GM10847 (cell line): ENCODE measurements around the gene EEPD1.

Experiments used
- POLR2A ChIP-seq: IDR thresholded peaks from 2 replicates; pipeline ENCODE4 v1.6.1; 2011; ENCODE audit not compliant: insufficient read length; ENCODE audit errors: extremely low read depth

Gene EEPD1

DNA sequence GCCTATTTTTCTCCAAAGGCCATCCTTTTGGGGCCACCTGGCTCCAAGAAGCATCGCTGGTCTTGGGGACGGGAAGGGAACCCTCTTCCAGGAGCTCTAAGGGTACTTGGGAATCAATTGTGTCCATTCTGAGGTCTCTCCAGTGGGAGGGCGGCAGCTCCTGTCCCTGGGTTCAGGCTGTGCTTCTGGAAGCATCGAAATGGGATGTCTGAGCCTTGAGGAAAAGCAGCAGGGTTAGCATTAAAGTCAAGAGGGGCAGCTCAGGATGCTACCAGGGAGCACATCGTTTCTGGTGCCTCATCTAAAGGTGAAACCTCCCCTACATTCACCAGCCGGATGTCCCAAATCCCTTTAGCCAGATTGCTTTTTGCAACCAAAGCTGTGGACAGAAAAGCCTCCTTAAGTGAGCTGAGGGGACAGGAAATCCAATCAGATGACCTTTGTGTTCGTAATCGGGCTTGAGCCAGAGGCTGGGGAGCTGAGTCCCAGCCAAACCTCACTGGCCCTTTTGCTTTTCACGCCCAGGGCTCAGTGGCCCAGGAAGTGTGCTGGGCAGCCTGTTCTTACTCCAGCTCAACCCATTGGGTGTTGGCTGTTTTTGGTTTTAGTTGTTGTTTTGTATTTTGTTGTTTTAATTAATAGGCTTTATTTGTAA, 147.8 kb downstream of the EEPD1 start:
- no peak for TF ChIP-seq POLR2A

DNA sequence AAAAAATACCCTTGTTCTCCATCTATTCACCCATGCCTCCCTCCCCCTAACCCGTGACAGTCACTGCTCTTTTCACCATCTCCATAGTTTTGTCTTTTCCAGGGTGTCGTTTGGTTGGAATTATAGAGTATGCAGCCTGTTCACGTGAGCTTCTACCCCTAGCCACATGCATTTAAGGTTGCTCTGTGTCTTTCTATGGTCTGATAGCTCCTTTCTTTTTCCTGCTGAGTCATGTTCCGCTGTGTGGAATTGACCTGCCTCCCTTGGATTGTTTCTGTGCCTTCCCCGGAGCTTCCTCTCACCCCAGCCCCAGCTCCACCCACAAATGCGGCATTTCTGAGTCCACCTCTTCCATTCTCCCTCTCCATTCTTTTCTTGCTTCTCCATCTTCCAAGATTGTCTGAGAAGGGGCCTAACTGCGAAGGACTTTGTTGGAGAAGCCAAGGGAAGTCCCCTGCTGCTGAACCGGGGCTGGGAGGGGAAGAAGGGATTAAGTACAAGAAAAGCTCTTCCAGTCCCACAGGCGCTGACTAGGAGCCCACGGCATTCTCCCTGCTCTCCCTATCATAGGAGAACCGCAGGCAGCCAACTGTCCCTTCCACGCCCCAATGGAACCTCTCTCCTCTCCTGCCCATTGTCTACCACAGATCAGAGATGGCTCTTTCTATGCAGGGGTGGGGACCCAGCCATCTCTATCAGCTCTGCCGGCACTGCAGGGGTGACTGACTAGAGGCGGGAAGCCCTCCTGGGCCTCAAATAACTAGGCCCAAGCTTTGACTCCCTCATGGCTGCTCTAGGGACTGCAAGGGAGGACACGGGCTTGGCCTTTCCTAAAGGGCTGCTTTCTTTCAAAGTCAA, 149.1 kb downstream of the EEPD1 start:
- no peak for TF ChIP-seq POLR2A

DNA sequence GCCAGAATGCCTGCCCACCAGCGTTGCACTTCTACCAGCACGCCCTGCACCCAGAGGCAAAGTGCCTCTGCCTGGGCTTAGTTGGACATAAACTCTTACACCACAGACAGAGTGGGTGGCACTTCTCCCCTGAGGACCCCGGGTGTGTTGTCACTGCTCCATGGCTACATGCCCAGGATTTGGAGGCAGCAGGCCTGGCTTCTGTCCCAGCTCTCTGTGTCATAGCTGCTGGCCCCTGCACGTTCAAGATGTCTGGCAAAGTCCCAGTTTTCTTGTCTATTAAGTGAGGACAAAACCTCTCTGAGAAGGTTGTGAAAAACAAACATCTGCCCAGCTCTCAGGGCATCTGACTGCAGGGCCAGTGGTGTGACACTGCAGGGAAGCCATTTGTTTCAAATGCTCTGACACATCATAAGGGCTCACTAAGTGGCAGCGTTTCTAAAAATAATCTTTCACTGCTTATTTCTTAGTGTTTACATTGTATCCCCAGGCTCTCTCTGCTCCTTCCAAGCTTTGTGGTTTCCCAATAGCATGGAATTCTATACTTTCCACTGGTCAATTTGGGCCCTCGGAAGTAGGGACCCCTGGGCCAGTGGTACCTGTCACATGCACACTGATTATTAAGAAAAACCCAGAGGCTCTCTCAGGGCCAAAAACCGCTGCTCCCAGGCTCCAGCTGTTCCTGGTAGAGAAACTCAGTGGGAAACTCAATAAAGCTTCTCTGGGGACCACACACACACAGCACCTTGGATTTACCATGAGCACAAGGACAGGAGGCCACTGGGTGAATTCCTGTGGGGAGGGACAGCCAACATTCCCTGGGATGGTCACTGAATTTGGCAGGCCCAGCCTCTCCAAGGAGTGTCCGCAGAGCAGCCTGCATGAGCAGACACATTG, 150.4 kb downstream of the EEPD1 start:
- no peak for TF ChIP-seq POLR2A

DNA sequence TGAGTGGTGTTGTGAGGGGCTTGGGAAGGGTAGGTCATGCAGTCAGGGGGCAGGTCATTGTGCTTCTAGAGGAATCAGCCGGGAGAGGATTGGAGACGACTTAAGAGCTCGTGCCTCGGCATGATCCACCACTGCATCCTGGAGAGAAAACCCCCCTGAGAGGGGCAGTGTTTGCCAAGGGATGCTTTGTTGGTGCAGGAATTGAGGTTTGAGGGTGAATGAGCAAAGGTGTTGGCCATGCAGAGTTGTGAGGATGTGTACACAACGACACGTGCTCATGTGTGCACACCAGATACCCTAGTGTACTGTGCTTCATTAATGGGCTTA, 151.0 kb downstream of the EEPD1 start:
- TF ChIP-seq POLR2A = no peak

DNA sequence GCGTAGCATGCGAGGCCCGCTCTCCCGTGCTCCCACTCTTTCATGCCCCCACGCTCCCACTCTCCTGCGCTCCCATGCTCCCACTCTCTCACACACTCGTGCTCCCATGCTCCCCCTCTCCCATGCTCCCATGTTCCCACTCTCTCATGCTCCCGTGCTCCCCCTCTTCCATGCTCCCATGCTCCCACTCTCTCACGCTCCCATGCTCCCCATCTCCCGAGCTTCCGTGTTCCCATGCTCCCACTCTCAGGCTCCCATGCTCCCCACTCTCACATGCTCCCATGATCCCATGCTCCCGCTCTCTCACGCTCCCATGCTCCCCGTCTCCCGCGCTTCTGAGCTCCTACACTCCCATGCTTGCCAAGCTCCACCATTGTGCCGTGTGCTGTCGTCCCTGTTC, 152.2 kb downstream of the EEPD1 start:
- no peak for TF ChIP-seq POLR2A

DNA sequence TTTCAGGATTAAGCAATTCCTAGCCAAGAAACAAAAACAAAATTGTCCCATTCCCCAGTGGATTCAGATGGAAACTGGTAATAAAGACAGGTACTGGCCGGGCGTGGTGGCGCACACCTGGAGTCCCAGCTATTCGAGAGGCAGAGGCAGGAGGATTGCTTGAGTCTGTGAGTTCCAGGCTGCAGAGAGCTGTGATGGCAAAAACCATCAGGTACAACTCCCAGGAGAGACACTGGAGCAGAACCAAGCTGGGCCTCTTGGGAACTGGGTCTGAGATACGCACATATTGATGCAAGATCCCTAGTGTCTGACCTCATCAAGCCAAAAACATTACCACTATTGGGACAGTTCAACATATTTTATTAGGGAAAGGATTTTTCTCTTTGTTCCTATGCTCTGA, 152.6 kb downstream of the EEPD1 start:
- no peak for TF ChIP-seq POLR2A

DNA sequence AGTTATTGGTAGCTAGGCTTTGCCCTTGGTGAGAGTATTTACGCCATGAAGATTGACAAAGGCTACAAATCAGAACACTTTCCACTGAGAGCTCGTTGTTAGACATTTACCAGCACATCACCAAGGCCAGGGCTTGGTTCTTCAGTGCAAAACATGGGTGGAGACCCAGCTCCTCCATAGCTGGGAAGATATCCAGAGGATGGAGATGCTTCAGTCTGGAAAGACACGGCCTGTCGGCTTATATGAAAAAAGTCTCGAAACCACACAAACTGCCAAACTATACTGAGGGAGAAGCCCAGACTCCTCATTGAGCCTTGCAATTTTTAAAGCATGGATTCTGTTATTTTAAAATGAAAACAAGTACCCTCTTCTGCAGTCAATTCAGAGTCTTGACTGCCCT, 153.2 kb downstream of the EEPD1 start:
- no peak for TF ChIP-seq POLR2A

DNA sequence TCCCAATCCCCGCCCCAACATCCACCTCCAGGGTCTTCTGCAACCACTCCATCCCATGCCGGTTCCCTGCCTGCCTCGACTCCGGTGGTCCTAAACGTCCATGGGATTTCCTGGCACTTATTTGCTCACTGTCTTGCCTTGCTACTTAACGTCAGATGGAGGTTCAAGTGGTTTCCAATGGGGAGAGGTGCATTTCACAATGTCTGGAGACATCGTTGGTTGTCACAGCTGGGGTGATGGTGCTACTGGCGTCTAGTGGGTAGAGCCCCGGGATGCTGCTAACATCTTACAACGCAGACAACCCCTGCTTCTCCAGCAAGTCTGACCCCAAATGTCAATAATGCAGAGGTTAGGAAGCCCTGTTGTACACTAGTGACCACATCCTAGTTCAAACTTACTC, 153.7 kb downstream of the EEPD1 start:
- TF ChIP-seq POLR2A = no peak

DNA sequence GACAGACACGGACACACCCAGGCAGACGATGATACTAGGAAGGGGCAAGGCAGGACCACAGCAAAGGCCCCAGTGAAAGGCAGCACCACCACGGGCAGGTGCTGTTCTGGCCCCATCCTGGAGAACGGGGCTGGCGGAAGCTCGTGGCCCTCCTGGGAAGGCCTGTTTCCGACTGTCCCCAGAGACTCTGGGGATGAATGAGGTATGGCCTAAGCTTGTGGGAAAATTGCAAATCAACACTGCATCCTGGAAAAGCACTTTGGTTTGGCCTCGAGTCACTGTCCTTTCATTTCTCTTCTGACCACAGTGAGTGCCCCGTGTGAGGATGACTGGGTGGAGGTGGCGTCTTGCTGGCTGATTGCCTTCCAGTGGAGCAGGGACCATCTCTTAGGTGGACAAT, 155.0 kb downstream of the EEPD1 start:
- TF ChIP-seq POLR2A = no peak

DNA sequence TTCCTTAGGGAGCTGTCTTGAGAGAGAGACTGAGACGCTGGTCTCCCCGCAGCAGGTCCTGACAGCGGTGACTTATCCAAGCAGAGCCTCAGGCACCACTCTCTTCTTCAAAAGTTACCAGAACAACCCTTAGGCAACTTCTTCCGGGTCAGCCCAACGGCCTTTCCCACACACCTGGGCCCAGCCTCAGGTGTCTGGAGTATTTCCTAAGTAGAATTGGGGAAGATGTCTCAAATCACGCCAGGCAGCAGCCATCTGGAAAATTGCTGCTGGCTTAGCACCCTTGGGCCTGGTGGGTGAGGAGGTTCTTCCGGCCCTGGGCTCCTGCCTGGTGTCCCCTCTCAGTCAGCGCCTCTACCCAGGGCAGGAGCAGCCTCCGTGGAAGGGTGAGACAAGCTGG, 156.2 kb downstream of the EEPD1 start:
- no peak for TF ChIP-seq POLR2A

DNA sequence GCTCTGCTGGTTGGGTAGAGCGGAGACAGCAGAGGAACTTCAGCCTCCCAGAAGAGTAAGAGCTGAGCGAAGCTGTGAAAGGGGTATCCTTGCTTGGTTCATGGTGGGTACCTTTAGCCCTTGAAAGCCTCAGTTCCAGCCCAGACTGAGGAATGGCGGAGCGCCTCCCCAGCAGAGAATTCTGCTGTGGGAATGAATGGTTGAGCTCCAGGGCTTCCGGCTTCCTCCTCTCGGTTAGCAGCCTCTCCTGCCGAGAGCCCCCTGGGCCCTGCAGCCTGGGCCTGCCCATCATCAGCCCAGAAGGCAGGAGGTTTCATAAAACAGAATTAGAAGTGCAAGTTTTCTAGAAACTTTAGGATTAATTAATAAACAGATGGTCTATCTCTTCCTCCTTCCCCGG, 156.7 kb downstream of the EEPD1 start:
- TF ChIP-seq POLR2A = no peak

DNA sequence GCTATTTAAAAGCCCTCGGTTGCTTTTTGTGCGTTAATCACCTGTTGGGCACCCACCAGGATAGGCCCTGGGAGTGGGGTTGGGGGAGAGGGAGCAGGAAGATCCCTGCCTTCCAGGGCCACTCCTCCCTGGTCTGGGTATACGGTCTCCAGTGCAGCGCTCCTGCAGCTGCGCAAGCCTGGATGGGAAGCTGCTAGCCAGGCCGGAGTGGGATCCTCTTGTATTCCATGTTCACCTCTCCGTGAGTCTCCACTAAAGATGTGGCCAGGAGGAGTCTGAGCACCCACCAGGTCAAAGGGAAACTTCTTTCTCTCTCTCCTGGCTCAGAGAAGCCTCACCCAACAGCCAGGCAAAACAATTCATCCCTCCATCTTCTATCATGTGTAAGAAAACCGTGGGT, 157.8 kb downstream of the EEPD1 start:
- no peak for TF ChIP-seq POLR2A

DNA sequence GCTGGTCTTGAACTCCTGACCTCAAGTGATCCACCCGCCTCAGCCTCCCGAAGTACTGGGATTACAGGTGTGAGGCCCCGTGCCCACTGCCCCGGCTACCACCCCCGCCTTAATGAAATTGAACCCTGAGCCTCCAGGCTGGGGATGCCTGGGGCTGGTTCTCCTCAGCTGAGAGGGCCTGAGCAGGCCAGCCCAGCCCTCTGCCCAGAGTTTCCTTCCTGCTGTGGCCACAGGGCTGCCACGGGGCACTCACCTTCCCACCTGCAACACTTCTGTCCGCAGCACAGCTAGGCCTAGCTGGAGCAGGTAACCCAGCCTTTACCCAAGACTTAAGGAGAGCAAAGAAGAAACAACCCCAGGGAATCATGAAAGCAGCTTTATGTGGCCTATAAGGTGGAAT, 158.5 kb downstream of the EEPD1 start:
- TF ChIP-seq POLR2A = no peak

DNA sequence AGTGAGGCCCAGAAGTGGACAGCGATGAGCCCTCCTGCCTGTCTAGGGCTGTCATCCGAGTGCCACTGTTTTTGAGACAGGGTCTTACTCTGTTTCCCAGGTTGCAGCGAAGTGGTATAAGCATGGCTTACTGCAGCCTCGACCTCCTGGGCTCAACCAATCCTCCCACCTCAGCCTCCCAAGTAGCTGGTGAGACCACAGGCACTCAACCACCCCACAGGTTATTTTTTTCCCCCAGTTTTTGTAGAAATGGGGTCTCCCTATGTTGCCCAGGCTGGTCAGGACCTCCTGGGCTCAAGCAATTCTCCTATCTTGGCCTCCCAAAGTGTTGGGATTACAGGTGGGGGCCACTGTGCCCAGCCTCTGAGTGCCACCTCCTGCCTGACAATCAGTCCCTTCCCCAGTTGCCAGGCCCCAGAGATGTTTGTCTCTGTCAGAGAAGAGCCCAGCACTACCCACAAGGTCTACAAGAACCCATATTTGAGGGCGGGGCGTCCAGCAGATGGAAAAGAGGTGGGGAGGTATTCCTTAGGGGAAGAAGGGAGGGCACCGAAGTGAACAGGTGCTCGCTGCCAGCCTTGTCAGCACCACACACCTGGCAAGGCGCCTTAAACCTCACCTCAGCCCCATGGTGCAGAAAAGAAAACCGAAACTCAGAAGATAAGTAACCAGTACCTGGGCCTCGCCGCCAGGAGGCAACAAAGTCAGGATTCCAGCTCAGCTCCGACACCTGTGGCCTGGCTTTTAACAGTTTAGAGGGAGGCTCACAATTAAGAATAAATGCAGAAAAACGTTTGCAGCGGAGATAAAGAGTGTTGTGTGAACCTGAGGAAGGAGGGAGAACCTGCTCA, 159.2 kb downstream of the EEPD1 start:
- no peak for TF ChIP-seq POLR2A

DNA sequence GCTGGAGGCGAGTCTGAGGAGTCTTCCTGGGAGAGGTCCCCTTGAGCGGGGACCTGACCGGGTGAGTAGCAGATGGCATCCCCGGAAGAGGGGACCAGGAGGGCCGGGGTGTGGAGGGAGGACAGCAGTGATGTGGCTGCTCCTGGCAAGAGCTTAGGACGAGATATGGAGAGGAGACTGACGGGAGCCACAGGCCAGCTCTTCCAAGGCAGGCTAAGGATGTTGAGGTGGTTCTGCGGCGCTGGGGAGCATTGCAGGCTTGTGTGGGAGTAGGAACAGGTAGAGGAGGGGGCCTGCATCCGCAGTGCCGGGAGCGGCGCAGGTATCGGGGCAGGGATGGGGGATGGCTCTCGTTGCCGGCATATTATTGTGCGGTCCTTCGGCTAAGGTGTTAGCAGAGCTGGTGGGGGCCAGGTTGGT, 159.9 kb downstream of the EEPD1 start:
- no peak for TF ChIP-seq POLR2A
